Smooth muscle cell (in vitro differentiated cells): ENCODE measurements around the gene PTGFRN. TPM values are rescaled to one million over a fixed set of nuclear protein-coding genes. Genes with fewer than 3 reads are reported as not detected.

Experiments
- DNase-seq: peaks from one replicate; lab custom pipeline; 2025; ENCODE audit not compliant: unreplicated experiment; lab: John Stamatoyannopoulos, UW
- H2AFZ ChIP-seq: fragments of 200-600 bp; sonication (generic); 2 replicates; pipeline ENCODE4 v1.6.0; 2016; ENCODE audit warnings: antibody characterized with exemption, low read depth, mild to moderate bottlenecking
- H3F3A ChIP-seq: fragments of 200-600 bp; sonication (generic); 2 replicates; pipeline ENCODE4 v1.6.0; 2017; ENCODE audit warnings: antibody characterized with exemption, low read depth
- H3K27ac ChIP-seq: fragments of 200-600 bp; sonication (generic); 2 replicates; pipeline ENCODE4 v1.5.1; 2016; ENCODE audit warnings: low read depth, mild to moderate bottlenecking
- H3K27me3 ChIP-seq: fragments of 200-600 bp; sonication (generic); 2 replicates; pipeline ENCODE4 v1.6.1; 2016; ENCODE audit warnings: low read depth, mild to moderate bottlenecking
- H3K36me3 ChIP-seq: fragments of 200-600 bp; sonication (generic); 2 replicates; pipeline ENCODE4 v1.5.1; 2016; ENCODE audit warnings: low read depth
- H3K4me1 ChIP-seq: fragments of 200-600 bp; sonication (generic); 2 replicates; pipeline ENCODE4 v1.5.1; 2016; ENCODE audit warnings: low read depth
- H3K4me2 ChIP-seq: fragments of 200-600 bp; sonication (generic); 2 replicates; pipeline ENCODE4 v1.6.0; 2016; ENCODE audit warnings: mild to moderate bottlenecking
- H3K4me3 ChIP-seq: fragments of 200-600 bp; sonication (generic); 2 replicates; pipeline ENCODE4 v1.5.1; 2016; ENCODE audit warnings: mild to moderate bottlenecking
- H3K79me2 ChIP-seq: fragments of 200-600 bp; sonication (generic); 2 replicates; pipeline ENCODE4 v1.6.0; 2016; ENCODE audit warnings: low read depth, mild to moderate bottlenecking
- H3K9ac ChIP-seq: fragments of 200-600 bp; sonication (generic); 2 replicates; pipeline ENCODE4 v1.6.0; 2016; ENCODE audit warnings: low read depth
- H3K9me3 ChIP-seq: fragments of 200-600 bp; sonication (generic); replicated peaks from 2 replicates; pipeline ENCODE4 v1.5.1; 2016; ENCODE audit warnings: low read depth
- H4K20me1 ChIP-seq: fragments of 200-600 bp; sonication (generic); 2 replicates; pipeline ENCODE4 v1.6.0; 2016; ENCODE audit warnings: low read depth
- CTCF ChIP-seq: fragments of 200-600 bp; sonication (generic); IDR thresholded peaks from 2 replicates; pipeline ENCODE4 v1.5.1; 2017; ENCODE audit warnings: borderline replicate concordance, mild to moderate bottlenecking, antibody characterized with exemption; ENCODE audit not compliant: insufficient read depth, poor library complexity, severe bottlenecking
- WGBS: methylation state at CpG from one replicate; pipeline ENCODE4 v1.1.7; 2016; ENCODE audit warnings: low lambda C conversion rate; 5-methylcytosine and 5-hydroxymethylcytosine counted together
- polyA plus RNA-seq: library from polyadenylated mRNA; unstranded; fragments of >200 nt; fragmentation: Nextera tagmentation; extraction: Ambion mirVana; gene quantifications from 2 replicates; pipeline ENCODE4 v1.2.1, GENCODE V29; 2016
- total RNA-seq: library from RNA; depleted of rRNA; stranded (reverse); fragments of >200 nt; gene quantifications from 2 replicates; pipeline ENCODE4 v1.2.3, GENCODE V29; 2014

The PTGFRN gene
- total and polyA plus RNA-seq, 2 experiments from 2014 or later, result 64.2 to 97.9 TPM

GRCh38 chr1:117030271-117030877, 120.7 kb downstream of the PTGFRN start:
- Histone ChIP-seq H3K27ac (no peak overlapping the region), H3K36me3 (no peaks in the 10 kb centered on the region), H3K9ac (no peak overlapping the region), H3K4me1 (no peaks in the 10 kb centered on the region), H3F3A (no peaks in the 10 kb centered on the region), H3K4me2 (no peak overlapping the region), H3K79me2 (no peaks in the 10 kb centered on the region), H3K4me3 (no peak overlapping the region), H3K27me3 (no peaks in the 10 kb centered on the region), H4K20me1 (no peaks in the 10 kb centered on the region), H3K9me3 (no peaks in the 10 kb centered on the region), H2AFZ (no peak overlapping the region)
- DNase-seq, result no peak
- 81% methylated on average over 1 of the region's 1 CpG for WGBS
- TF ChIP-seq CTCF, result no peak

- no peaks in the 10 kb centered on the region for H3K27me3 ChIP-seq
- WGBS, result 64% methylated on average over 3 of the region's 3 CpGs
- H3K27ac ChIP-seq, result no peak overlapping the region
- no peaks in the 10 kb centered on the region for H3K36me3 ChIP-seq
- H3K79me2 ChIP-seq, result no peaks in the 10 kb centered on the region
- no peak for DNase-seq
- no peaks in the 10 kb centered on the region for H4K20me1 ChIP-seq
- H3K9me3 ChIP-seq, result no peaks in the 10 kb centered on the region
- no peaks in the 10 kb centered on the region for H3F3A ChIP-seq
- no peak overlapping the region for H3K9ac ChIP-seq
- no peak overlapping the region for H3K4me3 ChIP-seq
- H3K4me2 ChIP-seq, result no peak overlapping the region
- TF ChIP-seq CTCF, result no peak
- H2AFZ ChIP-seq, result no peak overlapping the region
- no peaks in the 10 kb centered on the region for H3K4me1 ChIP-seq
Measured at GRCh38 chr1:117032266-117032665, 122.5 kb downstream of the PTGFRN start.

GRCh38 chr1:117032681-117033539, 123.2 kb downstream of the PTGFRN start:
- H3K4me3 ChIP-seq, result no peak overlapping the region
- H2AFZ ChIP-seq, result no peak overlapping the region
- WGBS, result 90% methylated on average over 9 of the region's 11 CpGs
- H3K79me2 ChIP-seq, result no peaks in the 10 kb centered on the region
- H3K27me3 ChIP-seq, result no peaks in the 10 kb centered on the region
- TF ChIP-seq CTCF, result no peak
- H3K9ac ChIP-seq, result no peak overlapping the region
- no peak overlapping the region for H3K27ac ChIP-seq
- H3K9me3 ChIP-seq, result no peaks in the 10 kb centered on the region
- DNase-seq, result no peak
- no peaks in the 10 kb centered on the region for H3K4me1 ChIP-seq
- no peaks in the 10 kb centered on the region for H4K20me1 ChIP-seq
- H3K4me2 ChIP-seq, result no peak overlapping the region
- no peaks in the 10 kb centered on the region for H3F3A ChIP-seq
- H3K36me3 ChIP-seq, result no peaks in the 10 kb centered on the region

GRCh38 chr1:117033772-117034171, 124.1 kb downstream of the PTGFRN start:
- Histone ChIP-seq H3K9ac (no peak overlapping the region), H3K4me3 (no peak overlapping the region), H3K36me3 (no peaks in the 10 kb centered on the region), H3K27ac (no peak overlapping the region), H3K4me1 (no peaks in the 10 kb centered on the region), H3K4me2 (no peak overlapping the region), H3K9me3 (no peaks in the 10 kb centered on the region), H2AFZ (no peak overlapping the region), H3F3A (no peaks in the 10 kb centered on the region), H4K20me1 (no peaks in the 10 kb centered on the region), H3K79me2 (no peaks in the 10 kb centered on the region), H3K27me3 (no peaks in the 10 kb centered on the region)
- 85% methylated on average over 7 of the region's 7 CpGs for WGBS
- no peak for TF ChIP-seq CTCF
- no peak for DNase-seq
